Measurements from ENCODE around the gene STYX. TPM values are rescaled to one million over a fixed set of nuclear protein-coding genes. Genes with fewer than 3 reads are reported as not detected.

STYX gene
- total RNA-seq, 1 experiment from 2014 or later, result 20.6 TPM

GRCh38 chr14:52790011-52790755, 60.2 kb downstream of the STYX start:
- ChIA-PET CTCF (no interaction called here), POLR2A (no interaction called here)
- Histone ChIP-seq H3K4me1 (ENCODE audit: control insufficient read depth, insufficient read depth, low read length) (peaks cover 5% of the 10 kb centered on the region), H3K9me3 (ENCODE audit: control insufficient read depth, insufficient read depth, low read depth, low read length) (no peaks in the 10 kb centered on the region), H3K27me3 (ENCODE audit: control insufficient read depth, insufficient read depth, low read length) (no peaks in the 10 kb centered on the region), H3K36me3 (ENCODE audit: control insufficient read depth, insufficient read depth, low read length) (peaks cover 6% of the 10 kb centered on the region; the same call in 1 of the 2 replicates), H3K27ac (ENCODE audit: low read length) (peak overlapping the region; percentile 91), H3K4me3 (ENCODE audit: low read depth in 2 of 2, low read length in 2 of 2) (peak overlapping the region; percentile 70 to 83)
- no peak for TF ChIP-seq CTCF (IDR thresholded peaks at IDR 0.05)
- TF ChIP-seq REST (IDR thresholded peaks at IDR 0.05; ENCODE audit: insufficient read depth in 1 of 2, low read depth in 2 of 2, low read length in 1 of 2), result no peak
- BruUV-seq (replicated peaks), result TSS peak; percentile 70
- DNase-seq (ENCODE audit: low read depth, low spot score), result no peak
- intact Hi-C loops (cut with micrococcal nuclease; ENCODE audit: unreplicated experiment), result no loop called here
- in situ Hi-C loops (cut with HindIII; ENCODE audit: low pct_unique_long_range_greater_than_20kb, low sequenced_read_pairs), result no loop called here
- no peak for ATAC-seq

- peak overlapping the region; percentile 70 to 83 for H3K4me3 ChIP-seq (ENCODE audit: low read depth in 2 of 2, low read length in 2 of 2)
- peak overlapping the region; percentile 91 for H3K27ac ChIP-seq (ENCODE audit: low read length)
- DNase-seq (ENCODE audit: low read depth, low spot score) (no peak), ATAC-seq (no peak)
- no TSS peak for BruUV-seq (replicated peaks)
- intact Hi-C loops (cut with micrococcal nuclease; ENCODE audit: unreplicated experiment), result no loop called here
- peaks cover 5% of the 10 kb centered on the region for H3K4me1 ChIP-seq (ENCODE audit: control insufficient read depth, insufficient read depth, low read length)
- no peaks in the 10 kb centered on the region for H3K9me3 ChIP-seq (ENCODE audit: control insufficient read depth, insufficient read depth, low read depth, low read length)
- H3K27me3 ChIP-seq (ENCODE audit: control insufficient read depth, insufficient read depth, low read length), result no peaks in the 10 kb centered on the region
- H3K36me3 ChIP-seq (ENCODE audit: control insufficient read depth, insufficient read depth, low read length), result peaks cover 6% of the 10 kb centered on the region; the same call in 1 of the 2 replicates
- CTCF ChIA-PET, result no interaction called here
- TF ChIP-seq SIN3A (IDR thresholded peaks at IDR 0.05; ENCODE audit: borderline replicate concordance, insufficient read depth, low read depth, low read length), result 0 out of 2 replicates have a peak, but pooled peaks have one; percentile 66
- TF ChIP-seq CTCF (IDR thresholded peaks at IDR 0.05), result no peak
- in situ Hi-C loops (cut with HindIII; ENCODE audit: low pct_unique_long_range_greater_than_20kb, low sequenced_read_pairs), result no loop called here
- POLR2A ChIA-PET, result no interaction called here
Measured at GRCh38 chr14:52790756-52791222, 60.8 kb downstream of the STYX start.

Measured in Panc1 (cell line).